RPMI8226 (cell line): ENCODE measurements around the gene ARHGAP26.

Source experiments
- DNase-seq: peaks from one replicate; pipeline ENCODE4 v3.0.0-alpha.2; 2015

ARHGAP26 gene

DNA sequence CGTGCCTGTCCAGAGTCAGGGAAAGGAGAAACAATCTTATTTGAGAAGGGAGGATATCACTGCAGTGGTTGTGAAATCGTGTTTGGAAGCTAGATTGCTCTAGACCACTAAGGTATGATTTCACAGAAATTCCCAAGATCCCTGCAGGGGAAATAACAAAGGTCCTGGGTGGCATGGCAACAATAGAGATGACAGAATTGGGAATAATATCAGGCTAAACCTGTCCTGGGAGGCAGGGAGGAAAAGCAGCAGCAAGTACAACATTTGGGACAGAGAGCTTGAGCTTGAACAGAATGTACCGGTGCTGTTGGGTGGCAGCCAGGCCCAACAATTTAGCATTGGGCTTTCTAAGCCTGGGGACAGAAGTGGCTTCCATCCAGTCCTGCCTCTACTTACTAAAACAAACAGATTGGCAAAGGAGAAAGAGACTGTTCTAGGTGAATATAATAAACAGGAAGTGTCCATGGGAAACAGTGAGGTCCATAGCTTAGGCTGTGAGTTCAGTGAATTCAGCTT, 17.0 kb upstream of the ARHGAP26 start:
- no peak for DNase-seq

DNA sequence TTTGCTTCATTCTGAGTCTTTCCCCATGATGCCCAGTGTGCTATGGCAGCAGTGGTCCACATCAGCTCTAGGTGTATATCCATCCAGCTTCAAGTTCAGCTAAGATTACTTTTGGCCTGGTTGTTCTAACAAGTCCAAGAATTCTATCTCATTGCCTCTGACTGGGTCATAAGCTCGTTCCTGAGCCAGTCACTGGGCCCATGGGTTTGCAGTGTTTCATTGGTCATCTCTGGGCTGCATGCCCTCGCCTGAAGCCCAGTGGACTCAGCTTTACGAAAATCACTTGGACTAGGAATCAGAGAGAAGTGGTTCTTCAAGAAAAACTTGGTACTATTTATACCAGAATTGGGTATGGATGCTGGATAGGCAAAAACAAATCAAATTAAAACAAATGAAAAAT, 16.1 kb upstream of the ARHGAP26 start:
- DNase-seq: no peak

DNA sequence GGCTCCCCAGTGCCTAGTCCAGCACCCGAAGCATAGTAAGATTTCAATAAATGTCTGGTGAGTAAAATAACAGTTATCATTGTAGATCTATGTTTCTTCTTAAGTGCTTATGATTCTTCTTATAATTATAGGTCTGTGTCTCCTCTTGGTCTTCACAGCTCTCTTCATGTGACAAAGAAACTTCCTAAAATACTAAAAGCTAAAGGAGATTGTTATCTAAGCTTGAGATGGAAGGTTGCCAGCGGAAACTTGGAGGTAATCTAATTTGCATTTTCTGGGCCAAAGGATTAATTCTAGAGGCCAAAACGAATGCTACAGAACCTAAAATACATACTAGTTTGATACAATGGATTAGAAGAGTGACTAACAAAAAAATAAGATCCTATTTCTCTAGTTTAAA, 13.6 kb upstream of the ARHGAP26 start:
- no peak for DNase-seq

DNA sequence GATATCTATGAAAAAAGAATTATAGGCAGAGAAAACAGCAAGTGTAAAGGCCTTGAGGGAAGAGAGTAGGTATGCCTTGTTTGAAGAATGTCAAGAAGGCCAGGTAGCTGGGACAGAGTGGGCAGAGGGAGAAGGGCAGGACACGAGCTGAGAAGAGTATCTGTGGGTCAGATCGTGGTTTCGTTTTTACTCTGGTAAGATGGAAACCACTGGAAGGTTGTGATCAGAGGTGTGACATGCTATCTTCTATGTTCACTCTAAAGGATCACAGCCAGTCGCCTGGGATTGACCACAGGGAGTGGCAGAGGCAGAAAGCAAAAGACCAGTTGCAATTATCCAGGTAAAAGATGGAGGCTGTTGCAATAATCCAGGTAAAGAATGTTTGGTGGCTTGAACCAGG, 12.6 kb upstream of the ARHGAP26 start:
- DNase-seq: no peak

DNA sequence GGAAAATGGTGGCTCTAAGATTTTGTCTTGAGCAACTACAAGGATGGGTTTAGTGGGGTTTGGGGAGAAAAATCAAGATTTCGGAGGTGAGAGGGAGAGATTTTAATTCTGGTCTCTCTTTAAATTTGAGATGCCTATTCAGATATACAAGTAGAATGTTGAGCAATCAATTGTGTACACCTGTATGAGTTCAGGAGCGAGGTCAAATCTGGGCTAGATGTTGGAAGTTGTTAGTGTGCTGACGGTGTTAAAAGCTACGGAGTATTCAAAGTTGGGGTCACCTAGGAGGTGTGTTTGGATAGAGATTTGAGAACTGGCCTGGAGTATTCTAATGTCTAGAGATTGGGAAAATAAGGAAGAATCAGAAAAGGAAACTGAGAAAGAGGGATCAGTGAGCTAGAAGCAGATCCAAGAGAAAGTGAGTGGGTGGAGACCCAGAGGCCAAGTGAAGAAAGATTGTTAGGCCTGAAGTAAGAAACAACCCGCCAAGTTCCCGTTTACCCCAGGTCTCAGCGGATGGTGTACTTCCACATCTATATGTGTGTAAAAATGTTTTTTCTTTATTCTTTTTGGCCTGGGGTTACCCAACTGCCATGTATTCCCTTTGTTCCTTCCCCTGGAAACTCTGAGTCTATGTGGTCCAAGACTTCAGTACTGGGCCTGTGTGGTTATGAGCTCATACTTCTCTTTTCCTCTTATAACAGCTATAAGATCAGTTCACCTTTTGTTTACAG, 11.9 kb upstream of the ARHGAP26 start:
- DNase-seq: no peak

DNA sequence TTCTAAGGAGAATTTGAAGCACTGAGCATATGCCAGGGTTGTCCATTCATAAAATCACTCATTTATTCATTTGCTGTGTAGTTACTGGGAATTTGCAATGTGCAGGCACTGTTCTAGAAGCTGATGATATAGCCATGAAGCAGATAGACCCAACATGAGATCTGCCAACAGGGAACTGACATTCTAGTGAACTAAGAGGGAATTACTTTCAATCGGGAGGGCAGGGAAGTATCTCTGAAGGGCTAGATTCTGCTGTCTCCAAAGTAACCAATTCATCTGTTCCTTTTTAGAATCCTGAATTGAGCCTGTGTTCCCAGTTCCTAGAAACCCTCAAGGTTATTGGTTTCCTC, 11.4 kb upstream of the ARHGAP26 start:
- DNase-seq: no peak

DNA sequence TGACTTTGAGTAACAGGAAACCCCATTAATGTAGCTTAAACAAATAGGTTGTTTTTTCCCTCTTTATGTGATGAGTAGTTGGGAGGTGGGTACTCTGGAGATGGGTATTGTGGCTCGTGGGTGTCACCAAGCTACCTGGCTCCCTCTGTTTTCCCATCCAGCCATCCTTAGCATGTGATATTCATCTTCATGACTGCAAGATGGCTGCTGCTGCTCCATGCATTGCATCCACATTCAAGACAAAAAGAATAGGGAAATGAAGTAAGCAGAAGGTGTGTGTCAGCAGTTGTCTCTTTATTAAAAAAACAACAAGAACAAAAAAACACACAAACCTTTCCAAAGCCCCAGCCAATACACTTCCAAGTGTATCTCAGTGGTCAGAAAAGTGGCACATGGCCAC, 6.5 kb upstream of the ARHGAP26 start:
- no peak for DNase-seq

DNA sequence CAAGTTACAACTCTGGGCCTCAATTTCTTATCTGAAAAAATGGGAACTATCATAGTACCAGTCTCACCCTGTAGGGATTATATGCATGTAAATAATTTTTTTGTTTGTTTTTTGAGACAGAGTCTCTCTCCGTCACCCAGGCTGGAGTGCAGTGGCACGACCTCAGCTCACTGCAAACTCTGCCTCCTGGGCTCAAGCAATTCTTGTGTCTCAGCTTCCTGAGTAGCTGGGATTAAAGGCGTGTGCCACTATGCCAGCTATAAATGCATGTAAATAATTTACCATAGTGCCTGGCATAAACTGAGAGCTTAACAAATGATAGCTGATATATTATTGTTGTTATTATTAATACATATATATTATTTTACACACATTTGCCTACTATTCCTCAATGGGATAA, 3.0 kb upstream of the ARHGAP26 start:
- no peak for DNase-seq

DNA sequence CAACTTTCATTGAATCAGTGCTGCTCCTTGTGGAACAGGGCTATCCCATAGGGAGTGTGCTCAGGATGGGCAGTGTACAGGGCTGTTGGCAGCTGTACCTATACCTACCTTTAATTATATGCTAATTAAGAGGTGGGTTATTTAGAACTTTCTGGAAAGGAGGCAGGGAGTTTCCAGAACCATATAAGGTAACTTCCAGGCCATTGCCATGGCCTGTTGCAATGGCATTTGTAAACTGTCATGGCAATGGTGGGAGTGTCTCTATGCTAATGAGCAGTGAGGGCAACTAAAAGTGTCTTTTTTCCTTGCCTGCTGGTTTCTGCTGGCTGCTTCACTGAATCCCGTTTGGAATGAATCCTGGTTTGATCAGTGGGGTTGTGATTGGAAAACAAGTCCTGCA, 2.3 kb upstream of the ARHGAP26 start:
- DNase-seq: no peak

DNA sequence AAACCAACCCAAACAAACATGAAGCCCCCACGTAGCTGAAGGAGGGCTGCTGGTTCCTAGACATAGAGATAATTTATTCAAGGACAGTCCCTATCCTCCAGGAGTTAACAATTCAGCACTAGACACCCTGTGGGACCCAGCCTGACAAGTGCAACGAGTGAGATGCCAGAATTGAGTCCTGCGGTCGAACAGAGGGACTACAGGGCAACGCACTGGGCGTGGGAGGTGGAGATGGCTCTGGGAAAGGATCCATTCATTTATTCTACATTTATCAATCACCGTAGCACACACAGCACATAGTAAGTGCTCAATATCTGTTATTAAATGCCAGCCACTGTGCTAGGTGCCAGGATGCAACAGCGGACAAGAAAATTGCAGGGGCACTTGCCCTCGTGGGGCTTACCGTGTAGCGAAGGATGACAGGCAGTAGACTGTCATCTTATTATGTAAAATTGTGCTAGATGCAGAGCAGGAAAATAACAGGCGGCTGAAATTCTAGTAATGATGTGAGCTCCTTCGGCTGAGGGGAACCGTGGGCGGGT, 855 bp upstream of the ARHGAP26 start:
- no peak for DNase-seq

DNA sequence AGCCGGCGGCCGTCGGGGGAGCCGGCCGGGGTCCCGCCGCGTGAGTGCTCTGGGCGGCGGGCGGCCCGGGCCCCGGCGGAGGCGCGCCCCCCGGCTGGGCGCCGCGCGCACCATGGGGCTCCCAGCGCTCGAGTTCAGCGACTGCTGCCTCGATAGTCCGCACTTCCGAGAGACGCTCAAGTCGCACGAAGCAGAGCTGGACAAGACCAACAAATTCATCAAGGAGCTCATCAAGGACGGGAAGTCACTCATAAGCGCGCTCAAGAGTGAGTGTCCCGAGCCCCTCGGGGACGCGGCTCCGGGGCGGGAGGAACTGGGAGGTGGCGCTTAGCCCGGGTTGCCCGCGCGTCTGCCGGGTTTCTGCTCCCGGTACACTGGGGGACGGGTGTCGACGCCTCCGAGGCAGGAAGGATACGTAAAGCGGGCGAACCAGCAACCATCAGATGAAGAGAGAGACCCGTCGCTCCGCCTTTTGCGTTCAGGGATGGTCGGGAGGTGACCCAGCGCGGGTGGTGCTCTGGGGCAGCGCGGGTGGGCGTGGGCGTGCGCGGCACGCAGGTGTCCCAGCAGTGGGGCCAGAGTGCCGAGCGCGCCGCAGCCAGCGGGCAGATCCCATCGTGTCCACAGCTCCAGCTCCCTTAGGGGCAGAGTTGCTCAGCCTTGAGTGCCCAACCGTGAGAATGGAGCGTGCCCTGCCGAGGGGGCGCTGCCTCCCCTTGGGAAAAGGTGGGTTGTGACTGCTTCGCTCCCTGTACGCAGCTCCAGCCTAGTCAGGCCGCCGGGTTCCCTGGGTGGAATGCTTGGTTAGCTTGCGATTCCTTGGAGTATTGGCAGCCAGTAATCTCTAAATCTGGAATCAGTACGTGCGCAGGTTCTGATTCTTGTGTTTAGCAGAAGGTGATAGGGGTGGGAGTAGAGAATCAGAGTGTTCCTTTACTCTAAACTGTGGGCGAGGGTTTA, 753 bp downstream of the ARHGAP26 start:
- peak; percentile 55 for DNase-seq

DNA sequence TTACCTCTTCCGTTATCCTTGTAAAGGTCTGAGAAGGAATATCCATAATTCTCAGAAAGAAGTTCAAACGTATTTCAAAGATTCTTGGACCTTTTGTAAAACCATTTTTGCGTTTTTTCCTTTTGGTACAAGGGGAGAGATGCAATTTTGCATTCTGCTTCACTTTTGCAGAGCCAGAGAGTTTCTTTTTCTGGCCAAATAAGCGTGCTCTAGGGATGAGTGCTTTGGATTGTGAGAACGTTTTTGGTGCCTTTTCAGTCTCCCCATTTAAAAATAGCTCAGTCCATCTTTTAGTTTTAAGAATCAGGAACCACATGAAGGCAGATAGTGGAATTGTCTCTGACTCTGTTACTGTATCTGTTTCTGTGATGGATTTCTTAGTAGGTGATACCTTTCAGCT, 1.5 kb downstream of the ARHGAP26 start:
- no peak for DNase-seq

DNA sequence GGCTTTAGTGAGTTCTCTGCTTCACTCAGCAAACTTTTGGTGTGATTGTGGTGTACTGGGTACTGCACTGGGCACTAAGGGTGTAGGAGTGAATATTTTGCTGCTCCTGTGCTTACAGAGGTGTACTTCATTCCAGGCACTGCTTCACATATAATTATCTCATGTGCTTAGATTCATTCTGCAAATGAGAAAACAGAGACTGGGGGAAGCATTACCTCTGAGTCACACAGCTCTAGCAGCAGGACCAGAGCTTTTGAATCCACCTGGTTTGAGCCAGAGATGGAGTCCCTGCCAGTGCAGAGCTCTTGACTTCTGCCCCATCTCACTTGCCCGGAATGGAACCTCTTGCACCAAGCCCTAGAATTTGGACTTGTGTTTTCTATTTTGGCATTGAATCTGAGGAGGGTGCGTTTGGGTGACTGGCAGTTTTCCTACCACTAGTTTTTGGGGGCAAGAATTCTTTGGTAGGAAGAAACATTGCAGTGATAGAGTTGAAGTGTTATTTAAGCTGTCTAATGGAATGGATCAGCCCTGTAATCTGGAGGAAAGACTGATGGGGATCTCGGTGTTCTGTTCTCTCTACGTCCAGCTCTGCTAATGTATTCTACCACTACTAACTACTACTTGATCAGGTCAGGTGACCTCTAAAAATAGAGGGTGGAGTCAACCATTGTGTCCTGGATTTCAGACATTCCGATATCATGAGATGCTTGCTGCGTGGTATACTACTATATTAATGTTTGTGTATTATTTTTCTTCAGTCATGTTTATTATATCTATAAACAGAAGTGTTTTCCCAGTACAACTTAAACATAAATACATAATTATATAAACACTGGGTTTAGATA, 2.5 kb downstream of the ARHGAP26 start:
- no peak for DNase-seq

DNA sequence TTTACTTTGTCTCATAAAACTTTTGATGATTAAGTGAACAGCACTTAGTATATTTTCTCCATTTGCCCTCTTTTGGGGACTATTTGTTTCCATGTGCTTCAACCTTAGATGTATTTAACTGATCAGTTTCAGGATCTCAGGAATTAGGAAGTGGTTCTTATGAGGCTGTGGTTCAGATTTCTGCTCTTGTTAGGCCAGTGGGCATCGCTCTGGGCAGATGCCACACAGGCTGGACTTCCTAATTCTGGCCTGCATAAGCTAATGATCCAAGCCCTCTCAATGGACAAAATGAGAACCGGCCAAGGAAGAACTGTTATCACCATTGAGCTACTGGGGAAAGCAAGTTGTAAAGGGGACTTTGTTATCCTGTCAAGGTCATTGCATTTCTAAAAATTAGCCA, 6.9 kb downstream of the ARHGAP26 start:
- DNase-seq: no peak

DNA sequence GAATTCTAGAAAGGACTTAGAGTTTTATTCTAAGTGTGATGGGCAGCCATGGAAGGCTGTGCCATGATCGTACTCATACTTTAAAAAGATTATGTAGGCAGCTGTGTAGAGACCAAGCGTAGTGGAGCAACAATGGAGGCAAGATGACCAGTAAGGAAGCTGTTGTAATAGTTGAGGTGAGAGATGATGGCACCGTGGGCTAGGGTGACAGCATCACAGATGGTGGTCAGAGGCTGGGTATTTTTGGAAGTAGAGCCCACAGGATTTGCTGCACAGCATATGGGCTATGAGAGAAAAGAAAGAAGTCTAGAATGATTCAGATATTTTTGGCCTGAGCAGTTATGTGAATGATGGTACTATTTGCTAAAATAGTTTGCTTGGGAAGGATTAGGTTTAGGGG, 7.7 kb downstream of the ARHGAP26 start:
- DNase-seq: no peak

DNA sequence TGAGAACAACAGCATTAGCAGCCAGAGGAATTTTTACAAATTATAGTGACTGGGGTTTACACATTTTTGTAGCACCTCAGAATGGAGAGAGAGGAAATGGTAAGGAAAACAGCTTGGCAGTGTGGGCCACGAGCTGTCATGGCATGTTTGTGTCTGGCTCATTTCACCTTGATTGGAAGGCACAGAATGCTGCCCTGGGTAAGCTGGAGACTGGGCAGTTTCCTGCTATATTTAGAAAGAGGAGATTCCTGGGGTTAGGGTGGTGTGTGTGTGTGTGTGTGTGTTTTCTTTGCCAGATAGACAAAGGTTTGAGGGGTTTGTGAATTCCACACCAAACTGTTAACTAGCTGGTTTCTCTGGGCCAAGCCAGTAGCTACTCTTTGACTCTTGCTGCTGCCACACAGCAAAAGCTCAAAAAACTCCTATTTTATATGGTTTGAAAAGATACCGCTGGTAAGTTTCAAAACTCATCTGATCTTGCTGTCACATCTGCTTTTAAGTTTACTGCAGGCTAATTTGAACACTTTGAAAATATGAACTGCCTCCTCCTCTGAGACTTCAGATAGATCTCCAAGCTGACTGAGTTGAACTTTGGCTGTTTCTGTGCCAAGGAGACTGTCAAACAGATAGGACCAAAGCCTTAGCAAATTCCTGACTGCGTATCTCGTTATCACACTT, 9.1 kb downstream of the ARHGAP26 start:
- peak; percentile 24 for DNase-seq

DNA sequence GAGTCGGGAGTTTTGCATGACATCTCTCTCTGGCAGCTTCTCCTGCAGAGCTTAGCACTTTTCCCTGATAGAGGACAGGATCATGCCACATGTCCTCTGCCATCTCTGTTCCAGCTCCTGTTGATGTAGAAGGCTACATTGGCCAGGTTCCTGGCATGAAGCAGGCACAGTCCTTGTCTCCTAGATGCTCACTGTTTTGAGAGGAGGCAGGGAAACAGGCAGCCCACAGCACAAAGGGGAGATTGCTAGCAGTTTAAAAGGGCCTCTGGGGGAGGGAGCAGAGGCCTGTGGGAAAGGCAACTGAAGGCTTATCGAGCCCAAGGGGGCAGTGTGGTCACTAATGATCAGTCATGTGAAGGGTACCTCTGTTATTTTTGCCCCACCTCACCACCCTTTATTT, 10.7 kb downstream of the ARHGAP26 start:
- no peak for DNase-seq

DNA sequence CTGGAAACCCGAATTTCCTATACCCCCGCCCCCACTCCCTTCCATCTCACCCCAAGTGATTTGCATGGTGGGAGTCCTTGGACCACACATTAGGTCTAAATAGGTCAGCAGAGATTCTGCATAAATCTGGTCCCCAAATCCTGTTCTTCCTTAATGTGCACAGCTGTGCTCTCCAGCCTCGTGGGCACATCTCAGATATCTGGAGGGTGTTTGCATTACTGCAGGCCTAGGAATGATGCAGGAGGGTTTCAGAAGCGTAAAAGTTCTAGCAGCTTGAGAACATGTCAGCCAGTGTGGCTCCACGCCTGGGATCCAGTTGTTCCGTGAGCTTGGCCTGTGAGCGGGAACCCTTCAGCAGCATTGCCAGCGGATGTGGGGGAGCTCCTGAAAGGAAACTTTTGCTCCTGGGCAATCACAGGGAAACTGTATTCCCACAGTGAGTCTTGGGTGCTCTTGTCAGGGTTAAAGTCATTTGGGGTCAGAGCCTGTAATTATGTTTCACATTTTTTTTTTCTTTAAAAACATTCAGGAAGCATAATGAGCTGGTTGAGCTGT, 12.9 kb downstream of the ARHGAP26 start:
- no peak for DNase-seq

DNA sequence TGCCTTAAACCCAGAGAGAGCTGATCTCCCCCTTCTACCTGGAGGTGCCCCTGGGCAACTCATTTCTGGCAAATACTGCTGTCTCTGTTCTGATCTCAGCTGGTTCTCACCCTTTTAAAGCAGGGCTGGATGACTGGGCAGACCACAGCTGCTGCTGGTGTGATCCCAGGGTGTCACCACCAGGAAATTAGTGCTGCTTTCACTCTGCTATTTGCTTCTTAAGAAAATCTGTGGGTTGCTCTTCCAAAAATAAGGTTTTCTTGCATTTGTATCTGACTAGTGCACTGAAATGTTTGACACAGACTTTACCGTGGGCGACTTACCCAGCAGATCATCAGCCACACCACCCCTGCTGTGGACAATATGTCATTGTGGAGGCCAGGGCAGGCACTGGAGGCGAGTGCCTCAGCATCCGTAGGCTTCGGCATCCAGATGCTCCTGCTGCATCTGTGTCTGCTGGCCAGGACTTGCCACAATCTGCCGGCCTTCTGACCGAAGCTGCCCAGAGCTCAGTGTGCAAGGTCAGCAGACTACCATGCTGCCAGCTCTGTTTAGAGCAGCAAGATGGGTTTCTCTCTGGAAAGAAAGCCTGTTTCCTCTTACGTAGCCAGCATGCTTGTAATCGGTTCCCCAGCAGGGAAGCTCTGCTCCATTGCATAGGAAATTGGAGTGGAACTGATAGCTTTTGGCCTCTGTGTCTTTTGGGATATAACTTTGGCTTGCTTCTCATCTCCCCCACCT, 13.6 kb downstream of the ARHGAP26 start:
- DNase-seq: no peak

DNA sequence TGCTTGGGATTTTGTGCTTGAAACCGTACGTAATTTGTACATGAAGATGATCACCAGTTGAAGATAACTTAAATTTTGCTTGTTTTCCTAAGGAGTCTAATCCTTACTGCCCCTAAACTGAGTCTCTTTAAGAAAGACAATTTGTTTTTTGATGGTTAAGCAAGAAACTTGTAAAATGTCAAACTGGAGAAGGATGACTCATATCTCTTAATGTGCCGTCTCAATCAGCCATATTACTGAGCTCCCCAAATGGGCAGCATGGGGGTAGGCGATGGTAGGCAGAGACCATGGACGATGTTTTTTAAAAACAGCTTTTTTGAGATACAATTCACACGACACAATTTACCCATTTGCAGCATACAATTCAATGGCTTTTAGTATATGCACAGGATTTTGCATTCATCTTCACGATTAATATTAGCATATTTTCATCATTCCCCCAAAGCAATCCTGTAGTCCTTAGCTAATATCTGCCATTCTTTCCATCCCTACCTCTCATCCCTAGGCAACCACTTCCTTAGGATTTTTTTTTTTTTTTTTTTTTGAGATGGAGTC, 14.3 kb downstream of the ARHGAP26 start:
- DNase-seq: no peak

DNA sequence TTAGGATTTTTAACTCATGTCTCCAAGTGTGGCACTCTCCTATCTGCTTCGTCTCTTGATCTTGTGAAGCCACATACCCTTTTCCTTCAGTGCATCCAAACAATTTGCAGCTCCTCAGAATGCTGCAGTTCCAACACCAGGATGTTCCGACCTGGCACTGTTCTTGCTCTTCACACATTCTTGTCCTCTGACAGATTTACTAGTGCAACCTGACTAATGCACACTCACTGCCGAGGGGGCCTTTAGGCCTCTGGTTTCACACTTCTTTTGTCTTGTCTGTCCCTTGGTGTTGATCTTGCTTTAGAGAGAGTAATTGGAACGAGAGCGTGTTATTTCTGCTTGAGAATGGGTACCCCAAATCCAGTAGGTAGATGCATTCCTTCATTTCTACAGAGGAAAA, 15.0 kb downstream of the ARHGAP26 start:
- no peak for DNase-seq
